ENCODE data around the gene LTBP4. TPM values are rescaled to one million over a fixed set of nuclear protein-coding genes. Genes with fewer than 3 reads are reported as not detected.

LTBP4 gene
- total RNA-seq, 1 donor from 2014 or later: 21.6 TPM

GRCh38 chr19:40672573-40673299, 71.6 kb downstream of the LTBP4 start:
- H3K36me3 ChIP-seq (ENCODE audit: control insufficient read depth, insufficient read depth, low read length): peaks cover 49% of the 10 kb centered on the region
- H3K27me3 ChIP-seq (ENCODE audit: control insufficient read depth, insufficient read depth, low read length): no peaks in the 10 kb centered on the region
- DNase-seq (ENCODE audit: low read depth) (no peak), FAIRE-seq (peak; percentile 7)
- no peak for TF ChIP-seq CTCF (IDR thresholded peaks at IDR 0.05; ENCODE audit: insufficient read depth, low read length, severe bottlenecking)
- H3K4me3 ChIP-seq (ENCODE audit: low read depth, low read length): no peak overlapping the region

- H3K4me3 ChIP-seq (ENCODE audit: low read depth, low read length): no peak overlapping the region
- FAIRE-seq (no peak), DNase-seq (ENCODE audit: low read depth) (no peak)
- H3K36me3 ChIP-seq (ENCODE audit: control insufficient read depth, insufficient read depth, low read length): peaks cover 50% of the 10 kb centered on the region
- no peak for TF ChIP-seq CTCF (IDR thresholded peaks at IDR 0.05; ENCODE audit: insufficient read depth, low read length, severe bottlenecking)
- no peaks in the 10 kb centered on the region for H3K27me3 ChIP-seq (ENCODE audit: control insufficient read depth, insufficient read depth, low read length)
These were observed 72.2 kb downstream of the LTBP4 start for GRCh38 chr19:40673397-40673796.

- FAIRE-seq: no peak
- peaks cover 48% of the 10 kb centered on the region for H3K36me3 ChIP-seq (ENCODE audit: control insufficient read depth, insufficient read depth, low read length)
- TF ChIP-seq CTCF (IDR thresholded peaks at IDR 0.05; ENCODE audit: insufficient read depth, low read length, severe bottlenecking): no peak
- no peak overlapping the region for H3K4me3 ChIP-seq (ENCODE audit: low read depth, low read length)
- no peak for DNase-seq (ENCODE audit: low read depth)
- H3K27me3 ChIP-seq (ENCODE audit: control insufficient read depth, insufficient read depth, low read length): no peaks in the 10 kb centered on the region
These were observed 73.1 kb downstream of the LTBP4 start for GRCh38 chr19:40674291-40674690.

DNA sequence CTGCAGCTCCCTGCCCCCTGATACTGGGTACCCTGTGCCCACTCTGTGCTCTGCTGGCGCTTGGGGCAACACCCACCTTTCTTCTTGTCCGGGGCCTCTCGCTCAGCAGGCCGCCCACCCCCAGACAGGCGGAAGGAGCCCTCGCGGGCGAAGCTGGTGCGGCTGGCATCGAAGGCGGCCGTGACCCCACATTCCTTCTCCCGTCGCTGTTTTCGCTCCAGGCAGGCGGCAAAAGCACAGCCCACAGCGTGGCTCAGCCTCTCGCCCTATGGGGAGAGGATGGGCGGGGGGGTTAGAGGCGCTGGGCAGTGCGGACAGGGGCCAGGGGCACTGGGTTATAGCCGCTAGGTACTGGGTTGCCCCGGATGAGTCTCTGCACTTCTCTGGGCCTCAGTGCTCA, 76.0 kb downstream of the LTBP4 start:
- Histone ChIP-seq H3K36me3 (ENCODE audit: control insufficient read depth, insufficient read depth, low read length) (peaks cover 36% of the 10 kb centered on the region), H3K4me3 (ENCODE audit: low read depth, low read length) (no peak overlapping the region), H3K27me3 (ENCODE audit: control insufficient read depth, insufficient read depth, low read length) (no peaks in the 10 kb centered on the region)
- no peak for TF ChIP-seq CTCF (IDR thresholded peaks at IDR 0.05; ENCODE audit: insufficient read depth, low read length, severe bottlenecking)
- DNase-seq (ENCODE audit: low read depth) (no peak), FAIRE-seq (no peak)

Other genes with a start within 250 kb of the LTBP4 start
- 0.26 TPM in 1 of 2 replicates, not detected in the other for gene HIPK4, start 211.2 kb upstream of the LTBP4 start, total RNA-seq
- gene PRX, start 188.0 kb upstream of the LTBP4 start, total RNA-seq: 1.4 and 1.8 TPM in 2 replicates
- 35.7 and 41.6 TPM in 2 replicates for gene SERTAD1, start 175.4 kb upstream of the LTBP4 start, total RNA-seq
- gene SERTAD3, start 157.0 kb upstream of the LTBP4 start, total RNA-seq: 23.2 and 33.7 TPM in 2 replicates
- 682 and 797 TPM in 2 replicates for gene BLVRB, start 135.6 kb upstream of the LTBP4 start, total RNA-seq
- gene SPTBN4, start 134.4 kb upstream of the LTBP4 start, total RNA-seq: 0.53 and 1.8 TPM in 2 replicates
- 29.2 and 29.4 TPM in 2 replicates for gene SHKBP1, start 24.5 kb upstream of the LTBP4 start, total RNA-seq
- gene NUMBL, start 89.3 kb downstream of the LTBP4 start, total RNA-seq: 8.4 and 12.9 TPM in 2 replicates
- 20.0 and 23.9 TPM in 2 replicates for gene COQ8B, start 115.5 kb downstream of the LTBP4 start, total RNA-seq
- 26.9 and 34.7 TPM in 2 replicates for gene ITPKC, start 115.7 kb downstream of the LTBP4 start, total RNA-seq
- 0.26 TPM in 2 replicates for gene ACTMAP, start 149.1 kb downstream of the LTBP4 start, total RNA-seq
- gene SNRPA, start 149.8 kb downstream of the LTBP4 start, total RNA-seq: 19.5 and 30.3 TPM in 2 replicates
- gene MIA, start 174.2 kb downstream of the LTBP4 start, total RNA-seq: 0.26 and 1.6 TPM in 2 replicates
- 7.9 and 9.2 TPM in 2 replicates for gene RAB4B, start 176.9 kb downstream of the LTBP4 start, total RNA-seq
- gene EGLN2, start 197.8 kb downstream of the LTBP4 start, total RNA-seq: 86.1 and 91.1 TPM in 2 replicates
- gene CYP2A6, start 249.1 kb downstream of the LTBP4 start, total RNA-seq: not detected in 2 replicates

All from bronchial epithelial cell (primary cell).